ENCODE data around the gene ANKRD39.

ANKRD39 gene

GRCh38 chr2:96898641-96899412 is 41.0 kb upstream of the ANKRD39 start:
- ChIA-PET POLR2A (interaction anchor here (0.9 kb wide), 1 partner anchor 17 kb away, joined by 3 read pairs; no protein-coding TSS in a partner anchor), CTCF (interaction anchor here (1.0 to 1.3 kb wide), 3 partner anchors 8 to 41 kb away, joined by 3 to 5 read pairs (median 3); no protein-coding TSS in a partner anchor)
- 95% methylated on average over 11 of the region's 11 CpGs for WGBS (ENCODE audit: insufficient coverage)
- Histone ChIP-seq H3K27me3 (replicated peaks in 2 of 5; ENCODE audit: control insufficient read depth in 4 of 5, insufficient read depth in 5 of 5, low read length in 4 of 5) (no peaks in the 10 kb centered on the region), H3K36me3 (ENCODE audit: control insufficient read depth in 4 of 4, insufficient read depth in 4 of 4, low read length in 3 of 4) (no peaks in the 10 kb centered on the region), H3K4me3 (ENCODE audit: control insufficient read depth in 1 of 7, extremely low read depth in 1 of 7, insufficient read depth in 4 of 7, low read depth in 2 of 7, low read length in 6 of 7) (no peak overlapping the region), H3K9me3 (ENCODE audit: control extremely low read depth in 1 of 5, control insufficient read depth in 4 of 5, insufficient read depth in 2 of 5, low read depth in 1 of 5, low read length in 4 of 5) (no peaks in the 10 kb centered on the region), H3K4me1 (ENCODE audit: control extremely low read depth in 1 of 4, control insufficient read depth in 4 of 4, insufficient read depth in 4 of 4, low read length in 3 of 4) (peaks cover 0 to 18% (median 11%) of the 10 kb centered on the region in 4 experiments), H3K27ac (ENCODE audit: insufficient read depth in 1 of 2, low read depth in 1 of 2, low read length in 2 of 2, poor library complexity in 1 of 2, severe bottlenecking in 2 of 2) (no peak overlapping the region)
- no peak for DNase-seq

DNA sequence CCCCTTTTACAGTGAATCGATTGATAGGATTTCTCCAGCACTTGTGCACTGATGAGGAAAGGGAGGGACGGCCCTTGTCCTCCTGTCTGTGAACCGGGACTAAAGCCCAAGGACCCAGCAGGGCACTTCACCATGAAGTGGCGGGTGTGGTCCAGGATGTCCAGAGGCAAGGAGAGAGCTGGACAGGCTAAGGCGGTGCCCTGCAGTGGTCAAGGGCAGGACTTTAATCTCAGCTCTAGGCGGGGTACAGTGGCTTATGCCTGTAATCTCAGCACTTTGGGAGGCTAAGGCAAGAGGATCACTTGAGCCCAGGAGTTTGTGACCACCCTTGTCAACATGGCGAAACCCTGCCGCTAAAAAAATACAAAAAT is 40.3 kb upstream of the ANKRD39 start:
- CTCF ChIA-PET, result interaction anchor here (1.0 kb wide), 1 partner anchor 14 kb away, joined by 3 read pairs; no protein-coding TSS in a partner anchor
- peaks cover 0 to 11% (median 5%) of the 10 kb centered on the region in 4 experiments for H3K4me1 ChIP-seq (ENCODE audit: control extremely low read depth in 1 of 4, control insufficient read depth in 4 of 4, insufficient read depth in 4 of 4, low read length in 3 of 4)
- POLR2A ChIA-PET, result no interaction called here
- H3K36me3 ChIP-seq (ENCODE audit: control insufficient read depth in 4 of 4, insufficient read depth in 4 of 4, low read length in 3 of 4), result no peaks in the 10 kb centered on the region
- no peak overlapping the region for H3K4me3 ChIP-seq (ENCODE audit: control insufficient read depth in 1 of 7, extremely low read depth in 1 of 7, insufficient read depth in 4 of 7, low read depth in 2 of 7, low read length in 6 of 7)
- H3K27me3 ChIP-seq (replicated peaks in 2 of 5; ENCODE audit: control insufficient read depth in 4 of 5, insufficient read depth in 5 of 5, low read length in 4 of 5), result no peaks in the 10 kb centered on the region
- H3K27ac ChIP-seq (ENCODE audit: insufficient read depth in 1 of 2, low read depth in 1 of 2, low read length in 2 of 2, poor library complexity in 1 of 2, severe bottlenecking in 2 of 2), result no peak overlapping the region
- DNase-seq, result no peak
- H3K9me3 ChIP-seq (ENCODE audit: control extremely low read depth in 1 of 5, control insufficient read depth in 4 of 5, insufficient read depth in 2 of 5, low read depth in 1 of 5, low read length in 4 of 5), result no peaks in the 10 kb centered on the region
- WGBS (ENCODE audit: insufficient coverage), result 97% methylated on average over 8 of the region's 8 CpGs

- DNase-seq, result no peak
Observed at GRCh38 chr2:96897491-96898134, 39.8 kb upstream of the ANKRD39 start.

DNA sequence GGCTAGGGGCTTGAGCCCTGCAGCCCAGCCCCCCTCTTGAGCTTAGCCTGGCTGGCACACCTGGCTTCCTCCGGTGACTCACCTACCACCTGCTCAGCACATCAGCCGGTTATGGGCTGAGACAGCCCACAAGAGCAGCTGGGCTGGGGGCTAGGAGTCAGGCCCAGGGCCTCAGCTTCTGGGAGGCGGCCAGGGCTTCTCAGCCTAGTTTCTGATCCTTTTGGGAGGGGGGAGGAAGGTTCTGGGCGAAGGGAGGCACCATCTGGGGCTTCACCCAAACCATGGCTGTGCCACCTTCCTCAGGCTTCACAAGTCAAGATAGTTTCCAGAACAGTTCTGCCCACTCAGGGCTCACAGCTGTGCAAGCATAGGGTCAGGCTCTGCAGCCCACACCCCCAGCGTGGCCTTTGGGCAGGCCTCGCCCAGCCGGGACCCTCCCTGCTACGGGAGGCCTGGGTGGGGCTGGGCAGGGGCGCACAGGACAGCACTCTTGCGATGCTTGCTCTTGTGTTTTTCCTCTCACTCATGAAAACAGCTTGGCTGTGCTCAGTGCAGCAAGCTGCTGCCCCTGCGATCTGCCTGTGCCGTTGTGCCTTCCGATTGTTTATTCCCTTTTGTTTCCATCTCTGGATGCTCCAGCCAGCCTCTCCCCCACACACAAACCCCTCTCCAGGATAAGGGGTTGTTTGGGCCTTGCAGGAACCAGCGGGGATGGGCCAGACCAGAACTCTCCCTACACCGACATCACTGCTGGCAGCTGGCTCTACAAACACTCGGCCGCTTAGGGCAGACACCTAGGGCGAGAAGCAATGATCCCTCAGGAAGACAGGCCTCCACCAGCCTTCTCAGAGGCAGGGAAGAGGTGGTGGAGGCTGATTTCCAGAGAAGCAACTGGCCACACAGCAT is 38.2 kb upstream of the ANKRD39 start:
- H3K4me3 ChIP-seq (ENCODE audit: control insufficient read depth in 1 of 7, extremely low read depth in 1 of 7, insufficient read depth in 4 of 7, low read depth in 2 of 7, low read length in 6 of 7), result no peak overlapping the region
- no peaks in the 10 kb centered on the region for H3K27me3 ChIP-seq (replicated peaks in 2 of 5; ENCODE audit: control insufficient read depth in 4 of 5, insufficient read depth in 5 of 5, low read length in 4 of 5)
- ChIA-PET POLR2A (no interaction called here), CTCF (interaction anchor here (0.6 to 1.4 kb wide), 2 partner anchors 11 to 46 kb away, joined by 3 read pairs; no protein-coding TSS in a partner anchor)
- peak in 1 of 3 donors; percentile 42 for DNase-seq
- H3K36me3 ChIP-seq (ENCODE audit: control insufficient read depth in 4 of 4, insufficient read depth in 4 of 4, low read length in 3 of 4), result no peaks in the 10 kb centered on the region
- peaks cover 0 to 20% (median 7%) of the 10 kb centered on the region in 4 experiments for H3K4me1 ChIP-seq (ENCODE audit: control extremely low read depth in 1 of 4, control insufficient read depth in 4 of 4, insufficient read depth in 4 of 4, low read length in 3 of 4)
- peak overlapping the region in 1 of 2 experiments; percentile 43 for H3K27ac ChIP-seq (ENCODE audit: insufficient read depth in 1 of 2, low read depth in 1 of 2, low read length in 2 of 2, poor library complexity in 1 of 2, severe bottlenecking in 2 of 2)
- H3K9me3 ChIP-seq (ENCODE audit: control extremely low read depth in 1 of 5, control insufficient read depth in 4 of 5, insufficient read depth in 2 of 5, low read depth in 1 of 5, low read length in 4 of 5), result no peaks in the 10 kb centered on the region
- WGBS (ENCODE audit: insufficient coverage), result 93% methylated on average over 13 of the region's 18 CpGs

More at GRCh38 chr2:96897491-96898134, 39.8 kb upstream of the ANKRD39 start:
- Histone ChIP-seq H3K27ac (ENCODE audit: insufficient read depth in 1 of 2, low read depth in 1 of 2, low read length in 2 of 2, poor library complexity in 1 of 2, severe bottlenecking in 2 of 2) (no peak overlapping the region), H3K27me3 (replicated peaks in 2 of 5; ENCODE audit: control insufficient read depth in 4 of 5, insufficient read depth in 5 of 5, low read length in 4 of 5) (no peaks in the 10 kb centered on the region), H3K36me3 (ENCODE audit: control insufficient read depth in 4 of 4, insufficient read depth in 4 of 4, low read length in 3 of 4) (no peaks in the 10 kb centered on the region), H3K4me3 (ENCODE audit: control insufficient read depth in 1 of 7, extremely low read depth in 1 of 7, insufficient read depth in 4 of 7, low read depth in 2 of 7, low read length in 6 of 7) (no peak overlapping the region), H3K4me1 (ENCODE audit: control extremely low read depth in 1 of 4, control insufficient read depth in 4 of 4, insufficient read depth in 4 of 4, low read length in 3 of 4) (peaks cover 0 to 11% (median 5%) of the 10 kb centered on the region in 4 experiments), H3K9me3 (ENCODE audit: control extremely low read depth in 1 of 5, control insufficient read depth in 4 of 5, insufficient read depth in 2 of 5, low read depth in 1 of 5, low read length in 4 of 5) (no peaks in the 10 kb centered on the region)
- ChIA-PET POLR2A (no interaction called here), CTCF (interaction anchor here (1.4 kb wide), 1 partner anchor 13 kb away, joined by 3 read pairs; no protein-coding TSS in a partner anchor)
- WGBS (ENCODE audit: insufficient coverage), result 91% methylated on average over 10 of the region's 11 CpGs

GRCh38 chr2:96895032-96895745 is 37.4 kb upstream of the ANKRD39 start:
- peak in 2 of 3 donors; percentile 60 to 78 for DNase-seq
- Histone ChIP-seq H3K9me3 (ENCODE audit: control extremely low read depth in 1 of 5, control insufficient read depth in 4 of 5, insufficient read depth in 2 of 5, low read depth in 1 of 5, low read length in 4 of 5) (no peaks in the 10 kb centered on the region), H3K36me3 (ENCODE audit: control insufficient read depth in 4 of 4, insufficient read depth in 4 of 4, low read length in 3 of 4) (no peaks in the 10 kb centered on the region), H3K27me3 (replicated peaks in 2 of 5; ENCODE audit: control insufficient read depth in 4 of 5, insufficient read depth in 5 of 5, low read length in 4 of 5) (no peaks in the 10 kb centered on the region), H3K4me3 (ENCODE audit: control insufficient read depth in 1 of 7, extremely low read depth in 1 of 7, insufficient read depth in 4 of 7, low read depth in 2 of 7, low read length in 6 of 7) (no peak overlapping the region), H3K27ac (ENCODE audit: insufficient read depth in 1 of 2, low read depth in 1 of 2, low read length in 2 of 2, poor library complexity in 1 of 2, severe bottlenecking in 2 of 2) (peak overlapping the region in 1 of 2 experiments; percentile 43), H3K4me1 (ENCODE audit: control extremely low read depth in 1 of 4, control insufficient read depth in 4 of 4, insufficient read depth in 4 of 4, low read length in 3 of 4) (peaks cover 0 to 20% (median 7%) of the 10 kb centered on the region in 4 experiments)
- ChIA-PET CTCF (no interaction called here), POLR2A (no interaction called here)
- 71% methylated on average over 10 of the region's 10 CpGs for WGBS (ENCODE audit: insufficient coverage)

DNA sequence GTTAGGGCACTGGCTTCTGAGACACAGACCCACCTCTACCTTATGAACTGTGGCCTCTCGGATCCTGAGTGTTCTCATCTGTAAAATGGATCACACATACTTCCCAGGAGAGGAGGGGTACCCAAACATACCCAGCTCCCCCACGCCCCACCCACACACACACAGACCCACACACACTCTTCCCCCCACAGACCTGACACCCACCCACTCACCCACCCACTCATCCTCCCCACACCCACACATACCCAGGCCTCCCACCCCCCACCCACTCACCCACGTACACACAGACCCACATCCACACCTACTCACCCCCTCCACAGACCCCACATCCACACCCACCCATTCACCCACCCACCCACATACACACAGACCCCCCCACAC is 36.3 kb upstream of the ANKRD39 start:
- no peak for DNase-seq
- Histone ChIP-seq H3K27ac (ENCODE audit: insufficient read depth in 1 of 2, low read depth in 1 of 2, low read length in 2 of 2, poor library complexity in 1 of 2, severe bottlenecking in 2 of 2) (no peak overlapping the region), H3K4me3 (ENCODE audit: control insufficient read depth in 1 of 7, extremely low read depth in 1 of 7, insufficient read depth in 4 of 7, low read depth in 2 of 7, low read length in 6 of 7) (no peak overlapping the region), H3K4me1 (ENCODE audit: control extremely low read depth in 1 of 4, control insufficient read depth in 4 of 4, insufficient read depth in 4 of 4, low read length in 3 of 4) (peaks cover 0 to 20% (median 7%) of the 10 kb centered on the region in 4 experiments), H3K9me3 (ENCODE audit: control extremely low read depth in 1 of 5, control insufficient read depth in 4 of 5, insufficient read depth in 2 of 5, low read depth in 1 of 5, low read length in 4 of 5) (no peaks in the 10 kb centered on the region), H3K27me3 (replicated peaks in 2 of 5; ENCODE audit: control insufficient read depth in 4 of 5, insufficient read depth in 5 of 5, low read length in 4 of 5) (no peaks in the 10 kb centered on the region), H3K36me3 (ENCODE audit: control insufficient read depth in 4 of 4, insufficient read depth in 4 of 4, low read length in 3 of 4) (no peaks in the 10 kb centered on the region)
- WGBS (ENCODE audit: insufficient coverage), result 100% methylated on average over 1 of the region's 3 CpGs
- CTCF ChIA-PET, result no interaction called here
- POLR2A ChIA-PET, result no interaction called here

Measured in common myeloid progenitor, CD34-positive (primary cell).